HEK293 (cell line): Measurements from ENCODE around the gene LRP1B.

Experiments used
- CTCF ChIA-PET: fragments of 350-600 bp; formaldehyde crosslinking; extraction: SDS; loops from one replicate; lab custom pipeline; 2021; ENCODE audit warnings: antibody characterized with exemption; lab: Yijun Ruan, JAX
- POLR2A ChIA-PET: fragments of 300-600 bp; formaldehyde crosslinking; extraction: SDS; loops from one replicate; lab custom pipeline; 2020; ENCODE audit warnings: antibody characterized with exemption, inconsistent platforms; lab: Yijun Ruan, JAX
- H3K27ac ChIP-seq: fragments of 200-500 bp; sonication (Bioruptor generic); 2 replicates; pipeline ENCODE4 v1.5.1; 2014; ENCODE audit warnings: low read depth, low read length, control low read depth, inconsistent platforms; ENCODE audit errors: extremely low read depth
- H3K36me3 ChIP-seq, 2 experiments: fragments of 200-500 bp in 1 of 2; sonication (Bioruptor generic) in 1 of 2; 1 replicate in 1 of 2; 2 replicates in 1 of 2; pipeline ENCODE4 v1.5.1; 2014 to 2017; ENCODE audit warnings: inconsistent platforms in 2 of 2, low read length in 2 of 2; ENCODE audit not compliant: control insufficient read depth in 2 of 2, insufficient read depth in 1 of 2
- H3K4me1 ChIP-seq: fragments of 200-500 bp; sonication (Bioruptor generic); 2 replicates; pipeline ENCODE4 v1.5.1; 2014; ENCODE audit warnings: mild to moderate bottlenecking, low read length, inconsistent platforms; ENCODE audit not compliant: control insufficient read depth, insufficient read depth
- H3K4me3 ChIP-seq: 2 replicates; pipeline ENCODE4 v1.5.1; 2011; ENCODE audit warnings: low read depth, mild to moderate bottlenecking, control low read depth, low read length, moderate library complexity
- H3K9me3 ChIP-seq: fragments of 200-500 bp; sonication (Bioruptor generic); 2 replicates; pipeline ENCODE4 v1.5.1; 2014; ENCODE audit warnings: low read depth, low read length, inconsistent platforms; ENCODE audit not compliant: control insufficient read depth, insufficient read depth
- KLF8 ChIP-seq: fragments of 450-650 bp; formaldehyde crosslinking; IDR thresholded peaks from 2 replicates; pipeline ENCODE4 v1.5.1; 2016; ENCODE audit warnings: missing biosample characterization, missing genetic modification characterization
- MZF1 ChIP-seq: fragments of 450-650 bp; formaldehyde crosslinking; IDR thresholded peaks from 2 replicates; pipeline ENCODE4 v1.5.1; 2017; ENCODE audit warnings: missing biosample characterization, missing genetic modification characterization, borderline replicate concordance
- PRDM1 ChIP-seq: fragments of 450-650 bp; formaldehyde crosslinking; IDR thresholded peaks from 2 replicates; pipeline ENCODE4; 2016; ENCODE audit warnings: missing biosample characterization, missing genetic modification characterization
- SETDB1 ChIP-seq: IDR thresholded peaks from one replicate; pipeline ENCODE4 v1.6.1; 2017; ENCODE audit warnings: mild to moderate bottlenecking, low read length, moderate library complexity, mixed read lengths; ENCODE audit not compliant: insufficient read length
- ZBTB21 ChIP-seq: fragments of 450-650 bp; formaldehyde crosslinking; IDR thresholded peaks from 2 replicates; pipeline ENCODE4 v1.5.1; 2017; ENCODE audit warnings: missing biosample characterization, missing genetic modification characterization
- ZNF10 ChIP-seq: fragments of 450-650 bp; formaldehyde crosslinking; IDR thresholded peaks from 2 replicates; pipeline ENCODE4 v1.5.1; 2017; ENCODE audit warnings: missing biosample characterization, missing genetic modification characterization
- ZNF16 ChIP-seq: fragments of 450-650 bp; formaldehyde crosslinking; IDR thresholded peaks from 2 replicates; pipeline ENCODE4 v1.5.1; 2016; ENCODE audit warnings: low read depth, missing biosample characterization, missing genetic modification characterization
- ZNF19 ChIP-seq: fragments of 450-650 bp; formaldehyde crosslinking; IDR thresholded peaks from 2 replicates; pipeline ENCODE4; 2016; ENCODE audit warnings: missing biosample characterization, missing genetic modification characterization, low read depth
- ZNF23 ChIP-seq: fragments of 450-650 bp; formaldehyde crosslinking; IDR thresholded peaks from 2 replicates; pipeline ENCODE4 v1.5.1; 2016; ENCODE audit warnings: missing biosample characterization, missing genetic modification characterization, borderline replicate concordance
- ZNF239 ChIP-seq: fragments of 450-650 bp; formaldehyde crosslinking; IDR thresholded peaks from 2 replicates; pipeline ENCODE4 v1.5.1; 2016; ENCODE audit warnings: missing biosample characterization, missing genetic modification characterization
- ZNF248 ChIP-seq: fragments of 450-650 bp; formaldehyde crosslinking; IDR thresholded peaks from 2 replicates; pipeline ENCODE4 v1.5.1; 2017; ENCODE audit warnings: missing biosample characterization, missing genetic modification characterization
- ZNF311 ChIP-seq: fragments of 450-650 bp; formaldehyde crosslinking; IDR thresholded peaks from 2 replicates; pipeline ENCODE4 v1.5.1; 2017; ENCODE audit warnings: missing biosample characterization, missing genetic modification characterization, borderline replicate concordance
- ZNF350 ChIP-seq: fragments of 450-650 bp; formaldehyde crosslinking; IDR thresholded peaks from 2 replicates; pipeline ENCODE4 v1.5.0; 2017; ENCODE audit warnings: missing biosample characterization, mild to moderate bottlenecking, missing genetic modification characterization
- TF ChIP-seq, protein P1 (sequence below): fragments of 450-650 bp; formaldehyde crosslinking; IDR thresholded peaks from 2 replicates; pipeline ENCODE4 v1.5.1; 2016; ENCODE audit warnings: missing biosample characterization, missing genetic modification characterization, low read depth
- TF ChIP-seq, protein P2 (sequence below): fragments of 450-650 bp; formaldehyde crosslinking; IDR thresholded peaks from 2 replicates; pipeline ENCODE4 v1.5.1; 2016; ENCODE audit warnings: missing biosample characterization, missing genetic modification characterization
- TF ChIP-seq, protein P3 (sequence below): fragments of 450-650 bp; formaldehyde crosslinking; IDR thresholded peaks from 2 replicates; pipeline ENCODE4 v1.5.1; 2016; ENCODE audit warnings: missing biosample characterization, missing genetic modification characterization
- TF ChIP-seq, protein P4 (sequence below): fragments of 450-650 bp; formaldehyde crosslinking; IDR thresholded peaks from 2 replicates; pipeline ENCODE4 v1.5.1; 2016; ENCODE audit warnings: missing biosample characterization, missing genetic modification characterization
- TF ChIP-seq, protein P5 (sequence below): fragments of 450-650 bp; IDR thresholded peaks from 2 replicates; pipeline ENCODE4 v1.5.1; 2018; ENCODE audit warnings: missing biosample characterization, missing genetic modification characterization
- TF ChIP-seq, protein P6 (sequence below): fragments of 450-650 bp; formaldehyde crosslinking; IDR thresholded peaks from 2 replicates; pipeline ENCODE4 v1.5.1; 2017; ENCODE audit warnings: missing biosample characterization, missing genetic modification characterization

The LRP1B gene

DNA sequence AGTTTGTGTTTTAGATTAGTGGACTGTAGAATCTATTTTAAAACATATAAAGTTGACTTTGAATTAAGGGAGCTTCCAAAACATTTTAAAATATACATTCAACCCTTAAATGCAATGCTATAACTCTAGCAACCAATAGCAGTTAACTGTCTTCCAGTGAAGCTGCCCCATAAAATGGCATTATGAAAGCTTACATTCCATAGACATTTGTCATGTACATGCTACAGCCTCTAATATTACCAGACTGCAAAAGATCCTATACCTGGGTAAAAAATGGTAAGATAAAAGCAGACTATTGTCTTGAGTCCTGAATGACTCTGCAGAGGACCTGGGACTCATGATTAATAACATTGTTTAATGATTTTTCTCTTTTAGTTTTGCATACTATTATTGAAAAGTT, 489.4 kb downstream of the LRP1B start:
- ChIA-PET CTCF (no interaction called here), POLR2A (no interaction called here)

DNA sequence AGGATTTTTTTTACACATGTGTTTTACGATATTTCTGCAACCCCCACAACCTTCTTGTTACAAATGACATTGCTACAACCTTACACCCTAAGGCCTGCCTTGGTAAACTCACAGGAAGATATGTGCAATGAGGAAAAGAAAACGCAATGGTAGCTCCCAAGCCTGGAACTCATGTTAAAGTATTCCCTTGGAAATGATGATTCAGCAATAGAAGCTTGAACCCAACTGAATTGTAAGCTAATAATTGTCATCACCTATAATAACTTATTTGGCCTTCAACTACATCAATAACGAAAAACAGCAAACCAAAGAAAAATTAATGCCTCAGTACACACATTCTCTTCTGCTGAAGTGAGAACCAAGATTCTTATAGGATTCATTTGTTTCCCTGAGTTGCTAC, 491.0 kb downstream of the LRP1B start:
- Histone ChIP-seq H3K27ac (no peak overlapping the region), H3K4me1 (no peaks in the 10 kb centered on the region), H3K9me3 (no peaks in the 10 kb centered on the region), H3K4me3 (no peak overlapping the region)
- CTCF ChIA-PET = interaction anchor here (0.6 kb wide), 1 partner anchor 23 kb away, joined by 3 read pairs; no protein-coding TSS in a partner anchor
- TF ChIP-seq, protein P1, sequence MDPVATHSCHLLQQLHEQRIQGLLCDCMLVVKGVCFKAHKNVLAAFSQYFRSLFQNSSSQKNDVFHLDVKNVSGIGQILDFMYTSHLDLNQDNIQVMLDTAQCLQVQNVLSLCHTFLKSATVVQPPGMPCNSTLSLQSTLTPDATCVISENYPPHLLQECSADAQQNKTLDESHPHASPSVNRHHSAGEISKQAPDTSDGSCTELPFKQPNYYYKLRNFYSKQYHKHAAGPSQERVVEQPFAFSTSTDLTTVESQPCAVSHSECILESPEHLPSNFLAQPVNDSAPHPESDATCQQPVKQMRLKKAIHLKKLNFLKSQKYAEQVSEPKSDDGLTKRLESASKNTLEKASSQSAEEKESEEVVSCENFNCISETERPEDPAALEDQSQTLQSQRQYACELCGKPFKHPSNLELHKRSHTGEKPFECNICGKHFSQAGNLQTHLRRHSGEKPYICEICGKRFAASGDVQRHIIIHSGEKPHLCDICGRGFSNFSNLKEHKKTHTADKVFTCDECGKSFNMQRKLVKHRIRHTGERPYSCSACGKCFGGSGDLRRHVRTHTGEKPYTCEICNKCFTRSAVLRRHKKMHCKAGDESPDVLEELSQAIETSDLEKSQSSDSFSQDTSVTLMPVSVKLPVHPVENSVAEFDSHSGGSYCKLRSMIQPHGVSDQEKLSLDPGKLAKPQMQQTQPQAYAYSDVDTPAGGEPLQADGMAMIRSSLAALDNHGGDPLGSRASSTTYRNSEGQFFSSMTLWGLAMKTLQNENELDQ (tag by site-specific recombination) = no peak
- TF ChIP-seq, protein P2, sequence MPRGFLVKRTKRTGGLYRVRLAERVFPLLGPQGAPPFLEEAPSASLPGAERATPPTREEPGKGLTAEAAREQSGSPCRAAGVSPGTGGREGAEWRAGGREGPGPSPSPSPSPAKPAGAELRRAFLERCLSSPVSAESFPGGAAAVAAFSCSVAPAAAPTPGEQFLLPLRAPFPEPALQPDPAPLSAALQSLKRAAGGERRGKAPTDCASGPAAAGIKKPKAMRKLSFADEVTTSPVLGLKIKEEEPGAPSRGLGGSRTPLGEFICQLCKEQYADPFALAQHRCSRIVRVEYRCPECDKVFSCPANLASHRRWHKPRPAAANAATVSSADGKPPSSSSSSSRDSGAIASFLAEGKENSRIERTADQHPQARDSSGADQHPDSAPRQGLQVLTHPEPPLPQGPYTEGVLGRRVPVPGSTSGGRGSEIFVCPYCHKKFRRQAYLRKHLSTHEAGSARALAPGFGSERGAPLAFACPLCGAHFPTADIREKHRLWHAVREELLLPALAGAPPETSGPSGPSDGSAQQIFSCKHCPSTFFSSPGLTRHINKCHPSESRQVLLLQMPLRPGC (tag by site-specific recombination) = no peak
- no peak for TF ChIP-seq ZNF311 (tag by site-specific recombination)
- TF ChIP-seq, protein P3, sequence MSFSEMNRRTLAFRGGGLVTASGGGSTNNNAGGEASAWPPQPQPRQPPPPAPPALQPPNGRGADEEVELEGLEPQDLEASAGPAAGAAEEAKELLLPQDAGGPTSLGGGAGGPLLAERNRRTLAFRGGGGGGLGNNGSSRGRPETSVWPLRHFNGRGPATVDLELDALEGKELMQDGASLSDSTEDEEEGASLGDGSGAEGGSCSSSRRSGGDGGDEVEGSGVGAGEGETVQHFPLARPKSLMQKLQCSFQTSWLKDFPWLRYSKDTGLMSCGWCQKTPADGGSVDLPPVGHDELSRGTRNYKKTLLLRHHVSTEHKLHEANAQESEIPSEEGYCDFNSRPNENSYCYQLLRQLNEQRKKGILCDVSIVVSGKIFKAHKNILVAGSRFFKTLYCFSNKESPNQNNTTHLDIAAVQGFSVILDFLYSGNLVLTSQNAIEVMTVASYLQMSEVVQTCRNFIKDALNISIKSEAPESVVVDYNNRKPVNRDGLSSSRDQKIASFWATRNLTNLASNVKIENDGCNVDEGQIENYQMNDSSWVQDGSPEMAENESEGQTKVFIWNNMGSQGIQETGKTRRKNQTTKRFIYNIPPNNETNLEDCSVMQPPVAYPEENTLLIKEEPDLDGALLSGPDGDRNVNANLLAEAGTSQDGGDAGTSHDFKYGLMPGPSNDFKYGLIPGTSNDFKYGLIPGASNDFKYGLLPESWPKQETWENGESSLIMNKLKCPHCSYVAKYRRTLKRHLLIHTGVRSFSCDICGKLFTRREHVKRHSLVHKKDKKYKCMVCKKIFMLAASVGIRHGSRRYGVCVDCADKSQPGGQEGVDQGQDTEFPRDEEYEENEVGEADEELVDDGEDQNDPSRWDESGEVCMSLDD (tag by site-specific recombination) = no peak
- no peak for TF ChIP-seq SETDB1
- no peak for TF ChIP-seq ZBTB21 (tag by site-specific recombination)
- TF ChIP-seq PRDM1 (tag by site-specific recombination) = no peak
- no peak for TF ChIP-seq ZNF23 (tag by site-specific recombination)
- no peak for TF ChIP-seq ZNF19 (tag by site-specific recombination)
- TF ChIP-seq ZNF16 (tag by site-specific recombination) = no peak
- TF ChIP-seq ZNF248 = no peak
- TF ChIP-seq, protein P4, sequence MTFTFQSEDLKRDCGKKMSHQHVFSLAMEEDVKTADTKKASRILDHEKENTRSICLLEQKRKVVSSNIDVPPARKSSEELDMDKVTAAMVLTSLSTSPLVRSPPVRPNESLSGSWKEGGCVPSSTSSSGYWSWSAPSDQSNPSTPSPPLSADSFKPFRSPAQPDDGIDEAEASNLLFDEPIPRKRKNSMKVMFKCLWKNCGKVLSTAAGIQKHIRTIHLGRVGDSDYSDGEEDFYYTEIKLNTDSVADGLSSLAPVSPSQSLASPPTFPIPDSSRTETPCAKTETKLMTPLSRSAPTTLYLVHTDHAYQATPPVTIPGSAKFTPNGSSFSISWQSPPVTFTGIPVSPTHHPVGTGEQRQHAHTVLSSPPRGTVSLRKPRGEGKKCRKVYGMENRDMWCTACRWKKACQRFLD (tag by site-specific recombination) = no peak
- TF ChIP-seq, protein P5, sequence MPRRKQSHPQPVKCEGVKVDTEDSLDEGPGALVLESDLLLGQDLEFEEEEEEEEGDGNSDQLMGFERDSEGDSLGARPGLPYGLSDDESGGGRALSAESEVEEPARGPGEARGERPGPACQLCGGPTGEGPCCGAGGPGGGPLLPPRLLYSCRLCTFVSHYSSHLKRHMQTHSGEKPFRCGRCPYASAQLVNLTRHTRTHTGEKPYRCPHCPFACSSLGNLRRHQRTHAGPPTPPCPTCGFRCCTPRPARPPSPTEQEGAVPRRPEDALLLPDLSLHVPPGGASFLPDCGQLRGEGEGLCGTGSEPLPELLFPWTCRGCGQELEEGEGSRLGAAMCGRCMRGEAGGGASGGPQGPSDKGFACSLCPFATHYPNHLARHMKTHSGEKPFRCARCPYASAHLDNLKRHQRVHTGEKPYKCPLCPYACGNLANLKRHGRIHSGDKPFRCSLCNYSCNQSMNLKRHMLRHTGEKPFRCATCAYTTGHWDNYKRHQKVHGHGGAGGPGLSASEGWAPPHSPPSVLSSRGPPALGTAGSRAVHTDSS = no peak
- TF ChIP-seq, all 188 proteins: peak for 0
- no peaks in the 10 kb centered on the region for H3K36me3 ChIP-seq
- POLR2A ChIA-PET = no interaction called here

More for the DNA sequence above, 489.4 kb downstream of the LRP1B start:
- Histone ChIP-seq H3K4me3 (no peak overlapping the region), H3K9me3 (no peaks in the 10 kb centered on the region), H3K27ac (no peak overlapping the region), H3K36me3 (no peaks in the 10 kb centered on the region), H3K4me1 (no peaks in the 10 kb centered on the region)
- no peak for TF ChIP-seq MZF1 (tag by site-specific recombination)
- TF ChIP-seq ZNF350 = no peak
- no peak for TF ChIP-seq KLF8 (tag by site-specific recombination)
- TF ChIP-seq, protein P6, sequence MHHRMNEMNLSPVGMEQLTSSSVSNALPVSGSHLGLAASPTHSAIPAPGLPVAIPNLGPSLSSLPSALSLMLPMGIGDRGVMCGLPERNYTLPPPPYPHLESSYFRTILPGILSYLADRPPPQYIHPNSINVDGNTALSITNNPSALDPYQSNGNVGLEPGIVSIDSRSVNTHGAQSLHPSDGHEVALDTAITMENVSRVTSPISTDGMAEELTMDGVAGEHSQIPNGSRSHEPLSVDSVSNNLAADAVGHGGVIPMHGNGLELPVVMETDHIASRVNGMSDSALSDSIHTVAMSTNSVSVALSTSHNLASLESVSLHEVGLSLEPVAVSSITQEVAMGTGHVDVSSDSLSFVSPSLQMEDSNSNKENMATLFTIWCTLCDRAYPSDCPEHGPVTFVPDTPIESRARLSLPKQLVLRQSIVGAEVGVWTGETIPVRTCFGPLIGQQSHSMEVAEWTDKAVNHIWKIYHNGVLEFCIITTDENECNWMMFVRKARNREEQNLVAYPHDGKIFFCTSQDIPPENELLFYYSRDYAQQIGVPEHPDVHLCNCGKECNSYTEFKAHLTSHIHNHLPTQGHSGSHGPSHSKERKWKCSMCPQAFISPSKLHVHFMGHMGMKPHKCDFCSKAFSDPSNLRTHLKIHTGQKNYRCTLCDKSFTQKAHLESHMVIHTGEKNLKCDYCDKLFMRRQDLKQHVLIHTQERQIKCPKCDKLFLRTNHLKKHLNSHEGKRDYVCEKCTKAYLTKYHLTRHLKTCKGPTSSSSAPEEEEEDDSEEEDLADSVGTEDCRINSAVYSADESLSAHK = no peak
- TF ChIP-seq ZNF239 (tag by site-specific recombination) = no peak
- TF ChIP-seq ZNF10 (tag by site-specific recombination) = no peak
